Activated CD4-positive, alpha-beta T cell treated with anti-CD3 and anti-CD28 coated beads for 48 hours (primary cell): ENCODE results near the gene FSTL4.

ENCODE experiments used
- DNase-seq: peaks from one replicate; pipeline ENCODE4 v3.0.0-alpha.2; 2020

Gene FSTL4

DNA sequence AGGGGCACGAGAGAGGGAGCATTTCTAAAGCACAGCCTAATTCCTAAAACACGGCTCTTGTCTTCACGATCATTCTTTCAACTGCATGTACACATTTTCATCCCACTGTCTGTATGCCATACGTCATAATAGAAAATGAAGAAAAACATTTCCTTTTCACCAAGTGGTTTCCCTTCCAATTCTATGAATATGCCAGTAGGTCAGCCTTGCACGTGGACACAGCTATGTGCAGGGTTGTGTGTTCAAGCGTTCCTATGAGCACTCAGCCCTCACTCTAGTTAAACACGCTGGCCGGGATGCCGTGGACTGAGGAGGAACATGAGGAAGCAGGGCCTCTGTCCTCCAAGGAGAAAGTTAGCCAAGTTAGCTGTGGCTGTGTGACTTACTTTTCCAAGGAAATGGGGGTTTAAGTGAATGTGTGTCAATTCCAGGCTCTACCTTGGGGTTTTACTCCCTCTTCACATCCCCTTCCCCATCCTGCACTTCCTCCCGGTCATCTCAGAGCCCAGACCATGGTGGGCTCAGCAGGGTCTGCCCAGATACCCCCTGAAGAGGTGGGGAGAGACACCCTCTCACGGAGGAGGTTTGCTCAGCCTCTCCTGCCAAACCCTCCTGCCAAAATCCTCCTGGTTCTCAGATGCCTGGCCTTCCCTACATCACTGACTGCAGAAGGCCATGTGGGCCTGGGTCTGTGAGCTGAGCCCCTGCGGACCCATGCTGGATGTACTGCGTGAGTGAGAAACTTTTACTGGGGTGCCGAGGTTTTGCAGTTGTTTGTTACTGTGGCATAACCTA, 230.6 kb downstream of the FSTL4 start:
- no peak for DNase-seq

- DNase-seq: no peak
Observed at GRCh38 chr5:133381041-133381440, 231.3 kb downstream of the FSTL4 start.

DNA sequence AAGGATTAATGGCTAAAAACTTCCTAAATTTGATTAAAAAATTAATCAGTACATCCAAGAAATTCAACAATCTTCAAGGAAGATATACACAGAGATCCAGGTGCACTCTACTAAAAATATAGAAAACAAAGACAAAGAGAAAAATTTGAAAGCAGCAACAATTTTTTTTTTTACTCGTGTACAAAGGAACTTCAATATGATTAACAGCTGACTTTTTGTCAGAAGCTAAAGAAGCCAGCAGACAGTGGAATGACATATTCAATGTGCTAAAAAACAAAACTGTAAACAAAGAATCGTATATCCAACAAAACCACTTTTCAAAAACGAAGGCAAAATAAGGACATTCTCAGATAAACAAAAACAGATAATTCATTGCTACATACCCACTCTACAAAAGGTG, 234.6 kb downstream of the FSTL4 start:
- DNase-seq: no peak

DNA sequence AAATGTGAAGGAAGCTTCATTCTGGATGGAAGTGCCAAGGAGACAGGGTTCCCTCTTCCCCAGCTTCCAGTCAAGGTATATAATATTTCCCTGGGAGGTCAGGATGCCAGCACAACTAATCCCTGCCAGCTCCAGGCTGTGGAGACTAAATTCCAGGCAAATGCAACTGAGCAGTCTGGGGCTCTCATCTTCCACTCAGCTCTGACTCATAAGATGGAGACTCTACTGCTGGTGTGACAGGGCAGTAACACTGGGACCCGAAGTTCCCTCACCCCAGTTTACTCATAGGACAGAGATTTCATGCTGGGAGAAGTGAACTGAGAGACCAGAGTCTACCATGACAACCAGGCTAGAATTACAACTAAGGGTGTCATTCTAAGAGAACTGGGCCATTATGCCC, 235.4 kb downstream of the FSTL4 start:
- no peak for DNase-seq

DNA sequence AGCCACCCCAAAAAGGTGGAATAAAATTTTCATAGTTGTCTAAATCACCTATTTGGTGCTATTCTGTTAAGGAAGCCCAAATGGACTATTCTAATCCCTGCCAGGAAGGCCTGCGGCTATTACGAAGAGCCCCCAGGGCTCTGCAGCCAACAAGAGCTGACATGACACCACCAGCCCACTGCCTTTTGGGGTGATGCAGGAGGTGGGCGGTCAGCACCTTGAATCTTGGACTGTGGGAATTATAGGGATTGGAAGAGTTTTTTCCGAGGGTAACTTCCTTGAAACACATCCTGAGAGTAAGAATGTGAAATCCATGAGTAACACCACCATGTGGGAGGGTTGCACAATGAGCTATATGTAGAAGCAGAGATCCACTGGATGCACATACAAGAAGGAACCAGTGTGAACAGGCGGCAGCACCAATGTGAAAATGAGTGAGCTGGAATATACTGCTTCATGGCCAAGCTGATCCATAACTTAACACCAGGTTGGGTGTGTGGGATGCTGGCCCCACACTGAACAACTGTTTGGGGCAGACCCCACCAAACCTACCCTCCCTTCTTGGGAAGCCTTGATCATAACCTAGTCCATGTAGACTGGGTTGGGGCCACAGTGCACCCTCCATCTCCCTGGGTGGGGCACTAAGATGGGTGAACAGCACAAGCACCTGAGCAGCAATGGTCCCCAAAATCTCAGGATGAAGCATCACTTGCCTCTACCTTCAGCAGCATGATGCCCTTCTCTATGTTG, 239.0 kb downstream of the FSTL4 start:
- DNase-seq: no peak

DNA sequence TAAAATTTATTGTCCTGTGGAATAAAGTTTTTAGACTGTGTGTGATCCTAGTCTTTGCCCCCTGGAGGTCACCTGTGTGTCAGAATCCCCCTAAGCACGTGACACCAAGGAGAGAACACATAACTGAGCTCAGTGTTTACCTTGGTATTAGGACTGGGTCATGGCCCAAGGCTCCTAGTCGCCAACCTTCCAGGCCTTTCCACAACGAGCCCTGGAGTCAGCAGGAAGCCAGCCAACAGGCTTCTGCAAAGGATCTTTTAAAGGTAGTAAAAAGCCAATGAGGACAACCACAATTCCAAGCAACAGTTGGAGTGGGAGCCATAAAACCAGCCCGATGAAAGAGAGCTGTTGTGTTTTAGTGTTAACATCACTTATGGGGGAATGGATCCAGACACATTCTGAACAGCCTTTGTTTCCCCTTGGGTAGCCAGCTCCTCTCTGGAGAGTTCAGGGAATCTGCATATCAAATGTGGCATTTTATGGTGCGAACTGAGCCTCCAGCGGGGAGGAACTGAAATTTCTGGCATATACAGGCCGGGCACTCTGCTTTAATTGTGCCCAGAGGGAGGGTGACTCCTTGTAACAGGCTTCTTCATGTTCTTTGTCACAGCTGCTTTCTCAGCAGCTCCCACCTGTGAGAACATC, 239.9 kb downstream of the FSTL4 start:
- DNase-seq: no peak

DNA sequence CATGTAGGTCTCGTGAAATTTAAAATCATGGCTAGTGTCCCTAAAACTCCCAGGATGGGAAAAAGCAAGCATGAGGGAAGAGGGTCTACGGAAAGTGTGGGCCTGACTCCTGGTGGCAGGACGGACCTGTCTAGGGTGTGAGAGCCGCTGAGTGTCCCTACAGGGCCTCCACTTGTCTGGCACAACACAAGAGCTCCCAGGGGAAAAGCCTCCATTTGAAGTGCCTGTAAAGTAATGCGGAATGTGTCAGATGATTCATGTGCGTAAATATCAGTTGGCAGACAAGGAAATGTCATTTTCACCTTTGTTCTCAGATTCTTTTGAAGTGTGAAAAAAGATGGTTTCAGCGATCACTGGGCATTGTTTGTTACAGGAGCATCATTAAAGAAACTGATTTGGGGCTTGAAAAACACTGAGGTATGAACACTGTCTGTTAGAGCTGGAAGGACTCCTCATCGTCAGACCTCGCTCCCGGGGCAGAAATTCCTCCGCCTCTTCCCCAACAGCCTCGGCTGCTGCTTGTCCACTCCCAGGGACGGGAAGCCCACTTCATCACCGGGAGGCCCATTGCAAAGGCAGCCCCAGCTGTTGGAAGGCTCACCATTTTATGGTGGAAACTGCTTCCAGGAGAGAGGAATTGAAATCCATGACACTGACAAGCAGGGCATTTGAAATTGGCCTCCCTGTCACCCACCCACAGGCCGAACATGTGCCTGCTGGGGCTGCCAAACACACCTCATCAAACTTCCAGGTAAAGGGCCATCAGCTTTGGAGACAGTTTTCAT, 240.8 kb downstream of the FSTL4 start:
- DNase-seq: no peak

DNA sequence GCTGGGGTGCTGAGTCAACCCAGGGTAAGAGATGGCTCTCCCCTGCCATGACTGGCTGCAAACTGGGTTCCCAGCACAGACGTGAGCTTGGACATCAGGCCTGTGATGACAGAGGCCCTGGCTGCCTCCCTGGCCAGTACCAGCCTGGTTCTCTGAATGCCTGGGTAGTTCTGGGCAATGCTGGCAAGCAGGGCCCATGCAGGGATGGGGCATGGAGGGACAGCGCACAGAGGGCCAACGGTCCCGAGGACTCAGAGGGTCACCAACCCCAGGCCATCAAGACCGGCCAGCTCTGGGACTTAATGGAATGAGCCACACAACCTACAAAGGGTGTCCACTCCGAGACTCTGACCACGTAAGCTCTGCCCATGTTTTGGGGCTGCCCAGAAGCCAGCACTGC, 241.4 kb downstream of the FSTL4 start:
- DNase-seq: no peak

DNA sequence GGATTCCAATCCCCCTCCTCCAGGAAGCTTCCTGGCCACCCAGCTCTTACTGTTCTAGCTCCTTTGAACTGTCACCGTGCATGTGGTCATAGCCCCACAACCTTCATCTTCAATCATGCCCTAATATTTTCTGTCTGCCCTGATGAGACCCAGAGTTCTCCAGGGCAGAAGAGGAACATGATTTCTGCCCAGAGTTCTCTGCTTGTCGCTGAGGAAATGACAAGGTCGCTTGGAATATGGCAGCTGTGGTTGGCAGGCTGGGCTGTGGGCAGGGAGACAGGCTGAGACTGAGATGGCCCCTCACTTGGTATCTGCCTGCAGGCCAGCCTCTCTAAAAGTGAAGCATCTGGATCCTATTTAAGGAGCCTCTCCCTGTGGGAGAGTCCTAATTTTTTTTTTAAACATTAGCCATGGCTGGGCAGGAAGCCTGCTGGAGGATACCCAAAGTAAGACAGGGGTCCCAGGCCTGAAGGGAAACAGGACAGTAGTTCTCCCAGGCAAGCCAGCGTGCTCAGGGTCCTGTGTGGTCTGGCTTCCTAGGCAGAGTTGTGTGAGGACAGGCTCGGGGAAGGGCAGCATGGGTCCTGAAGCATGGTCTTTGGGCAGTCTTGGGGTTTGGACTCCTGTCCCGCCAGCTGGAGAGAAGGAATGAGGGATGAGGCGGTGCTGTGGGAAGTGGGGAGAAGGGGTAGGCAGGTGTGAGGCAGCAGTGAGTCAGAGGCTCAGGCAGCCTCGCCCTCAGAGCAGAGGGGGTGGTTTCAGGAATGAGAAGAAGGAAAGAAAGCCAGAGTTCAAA, 242.1 kb downstream of the FSTL4 start:
- DNase-seq: no peak

GRCh38 chr5:133368916-133369783, 243.2 kb downstream of the FSTL4 start:
- no peak for DNase-seq

DNA sequence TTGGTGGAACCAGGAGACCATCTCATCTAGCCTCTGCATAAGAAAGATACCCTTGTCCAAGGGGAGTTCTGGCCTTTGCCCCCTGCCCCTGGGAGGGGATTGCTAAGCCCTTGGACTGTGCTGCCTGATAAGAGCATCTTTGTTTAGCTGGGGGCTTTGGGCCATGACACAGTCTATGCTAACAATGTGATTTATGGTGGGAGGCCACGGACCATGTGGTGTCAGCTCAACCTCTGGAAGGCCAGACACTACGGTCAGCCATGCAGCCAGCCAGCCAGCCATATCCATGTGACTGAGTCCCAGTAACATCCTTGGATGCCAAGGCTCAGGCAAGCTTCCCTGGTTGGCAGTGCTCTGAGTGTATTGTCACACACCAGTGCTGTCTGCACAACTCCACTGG, 244.4 kb downstream of the FSTL4 start:
- no peak for DNase-seq

- no peak for DNase-seq
Observed at GRCh38 chr5:133367071-133367786, 245.1 kb downstream of the FSTL4 start.

DNA sequence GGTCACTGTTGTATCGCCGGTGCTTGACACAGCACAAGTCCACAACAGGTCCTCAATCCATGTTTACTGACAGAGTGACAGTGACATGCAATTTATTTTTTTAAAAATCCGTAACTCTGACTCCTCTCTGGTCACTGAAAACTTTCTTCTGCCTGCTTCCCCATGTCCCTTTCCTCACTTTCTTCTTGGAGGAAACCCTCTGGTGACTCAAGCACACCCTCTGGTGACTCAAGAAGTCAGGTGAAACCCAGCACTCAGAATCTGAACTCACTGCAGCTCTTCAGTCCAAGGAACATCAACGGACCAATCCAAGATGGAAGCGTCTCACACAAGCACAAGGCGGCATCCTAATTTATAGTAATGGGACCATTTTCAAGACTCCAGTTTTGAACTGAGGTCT, 245.9 kb downstream of the FSTL4 start:
- no peak for DNase-seq

GRCh38 chr5:133365738-133366137, 246.6 kb downstream of the FSTL4 start:
- no peak for DNase-seq

DNA sequence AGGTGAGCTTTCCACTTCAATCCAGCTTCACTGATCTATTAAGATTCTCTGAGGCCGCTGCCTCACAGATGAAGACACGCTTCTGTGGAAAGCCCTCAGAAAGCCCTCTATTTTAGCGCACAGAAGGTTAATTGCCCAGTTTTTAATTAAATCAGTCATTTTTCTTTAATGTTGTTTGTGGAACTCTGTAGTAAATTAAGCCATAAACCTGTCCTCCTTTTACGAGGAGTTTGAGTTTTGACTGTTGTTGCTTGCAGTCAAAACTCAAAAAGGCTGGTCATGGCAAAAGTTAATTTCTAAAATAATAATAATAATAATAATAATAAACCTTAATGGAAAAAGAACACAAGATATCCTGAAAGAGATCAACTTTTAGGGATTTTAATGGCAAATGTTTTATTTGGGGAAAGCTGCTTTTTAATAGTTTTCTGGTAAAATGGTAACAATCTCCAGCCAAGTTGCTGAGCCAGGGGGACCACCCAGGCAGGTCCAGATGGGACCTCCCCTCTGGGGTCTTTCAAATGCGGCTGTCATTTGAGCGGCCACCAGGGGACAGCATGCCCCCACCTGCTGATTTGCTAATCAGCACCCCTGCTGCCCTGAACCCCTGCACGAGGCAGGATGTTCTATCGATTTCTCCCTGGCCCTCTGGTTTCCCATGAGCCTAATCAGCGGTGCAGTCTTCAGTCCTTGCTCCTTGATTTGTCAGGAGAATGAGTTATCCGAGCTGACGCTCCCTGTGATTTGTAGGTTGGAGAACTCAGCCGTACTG, 247.2 kb downstream of the FSTL4 start:
- DNase-seq: peak; percentile 28

DNA sequence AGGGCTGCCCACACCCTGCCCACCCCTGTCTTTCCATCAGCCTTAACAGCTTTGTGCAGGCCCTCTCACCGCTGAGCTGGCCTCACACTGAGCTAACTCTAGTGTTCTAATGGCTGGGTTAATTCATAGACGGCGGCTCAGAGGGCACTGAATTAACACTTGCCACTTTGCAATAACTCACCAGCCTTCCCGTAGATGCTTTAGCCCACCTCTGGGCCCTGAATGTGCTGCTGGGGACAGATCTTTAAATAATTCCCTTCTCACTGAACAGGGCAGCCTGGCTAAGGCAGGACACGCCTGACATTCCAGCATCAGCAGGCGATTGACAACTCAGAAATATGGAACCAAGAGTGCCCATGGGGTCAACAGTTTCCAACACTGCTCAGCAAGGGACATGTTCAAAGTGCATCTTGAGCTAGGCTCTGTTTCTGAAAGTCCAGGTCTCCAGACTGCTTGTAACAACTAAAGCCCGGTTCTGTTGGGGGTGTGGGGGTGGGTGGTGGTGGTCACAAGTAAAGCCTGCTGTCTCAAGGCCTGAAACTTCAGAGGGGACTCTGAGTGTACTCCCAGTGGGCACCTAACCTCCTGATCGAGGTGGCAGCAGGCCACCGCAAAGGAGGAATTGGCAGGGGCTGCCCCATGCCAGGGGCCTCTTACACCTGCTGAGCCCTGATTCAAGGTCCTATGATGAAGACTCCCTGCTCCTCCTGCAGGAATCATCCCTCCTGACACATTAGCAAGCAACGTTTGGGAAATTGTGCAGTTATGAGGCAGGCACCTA, 248.3 kb downstream of the FSTL4 start:
- DNase-seq: no peak

GRCh38 chr5:133362438-133362837, 249.9 kb downstream of the FSTL4 start:
- DNase-seq: no peak

GRCh38 chr5:133361922-133362321, 250.4 kb downstream of the FSTL4 start:
- DNase-seq: no peak
